Ovary (tissue), 9 donors: Measurements from ENCODE around the gene IGDCC3. TPM values are rescaled to one million over a fixed set of nuclear protein-coding genes. Genes with fewer than 3 reads are reported as not detected.

Experiments used
- DNase-seq, 5 donors: peaks; one replicate each; pipeline ENCODE4 v3.0.0-alpha.2; 2019 to 2020
- H3K27ac ChIP-seq, 2 donors: fragments of 200-600 bp; one replicate each; pipeline versions ENCODE4 v1.5.1 to v1.8.0; 2019 to 2022
- H3K27me3 ChIP-seq: fragments of 200-600 bp; one replicate; pipeline ENCODE4 v1.8.0; 2022
- H3K36me3 ChIP-seq: fragments of 200-600 bp; sonication (generic); one replicate; pipeline ENCODE4 v1.5.1; 2019
- H3K4me1 ChIP-seq: one replicate; pipeline ENCODE4 v1.8.1; 2013; ENCODE audit warnings: mild to moderate bottlenecking, moderate library complexity; ENCODE audit not compliant: insufficient read depth
- H3K4me3 ChIP-seq: fragments of 200-600 bp; sonication (generic); one replicate; pipeline ENCODE4 v1.5.1; 2017
- H3K9me3 ChIP-seq, 2 donors: fragments of 200-600 bp in 1 of 2; sonication (generic) in 1 of 2; one replicate each; pipeline versions ENCODE4 v1.5.1 to v1.8.1; 2013 to 2019; ENCODE audit warnings: mild to moderate bottlenecking in 1 of 2, moderate library complexity in 1 of 2
- EP300 ChIP-seq: sonication (generic); formaldehyde crosslinking; IDR thresholded peaks from one replicate; pipeline ENCODE4 v1.6.1; 2017; ENCODE audit warnings: antibody characterized with exemption
- POLR2A ChIP-seq: fragments of 450-650 bp; IDR thresholded peaks from one replicate; pipeline ENCODE4 v1.6.1; 2017; ENCODE audit warnings: antibody characterized with exemption, mild to moderate bottlenecking, moderate library complexity
- WGBS, 3 donors: extraction: QIAGEN DNeasy Blood & Tissue Kit in 1 of 3; methylation state at CpG; one replicate each; pipeline versions ENCODE4 v1.1.5 to v1.1.7; 2013 to 2017; 5-methylcytosine and 5-hydroxymethylcytosine counted together
- intact Hi-C, 4 donors: fragments of 100-400 bp; cut with DNase I; formaldehyde crosslinking; loops; one replicate each; pipeline versions ENCODE4 v1.11.0 to v1.15.1; 2022 to 2023
- polyA plus RNA-seq, 2 donors: library from polyadenylated mRNA; stranded (reverse); fragments of 200-250 nt in 1 of 2; fragments of 350-450 nt in 1 of 2; fragmentation: Illumina TruSeq in 1 of 2; extraction: RNeasy Lipid Tissue Mini Kit (QIAGEN cat#74804) in 1 of 2; gene quantifications; one replicate each; pipeline ENCODE4 v1.2.3, GENCODE V29; 2013 to 2014
- total RNA-seq, 7 donors: library from RNA; depleted of rRNA in 2 of 7; stranded (reverse); fragments of >200 nt in 2 of 7; fragmentation: NEBNext Ultra II Directional in 3 of 7; extraction: Animal tissue kit (Norgen Biotek cat#: 25700) in 3 of 7; gene quantifications; one replicate each; pipeline versions ENCODE4 v1.1.0 to v1.2.4, GENCODE V29; 2016 to 2023
- TF ChIP-seq, protein P1 (sequence below), 3 donors: fragments of 450-650 bp in 2 of 3; fragments of 200-600 bp in 1 of 3; IDR thresholded peaks; one replicate each; pipeline versions ENCODE4 v1.5.1 to v1.8.0; 2016 to 2022; ENCODE audit warnings: antibody characterized with exemption in 3 of 3, mild to moderate bottlenecking in 1 of 3
- donor health status: DM: no; HTN: no; CAD: no; lungs with moderate emphysema.
- donor health status: DM: no; HTN: no; CAD: no.
- donor health status: Bipolar disorder and iron deficiency.
- donor health status: DM: yes; HTN: yes; CAD: no.
- donor health status: DM: no; HTN: no; CAD: no.
- donor health status: DM: yes; HTN: yes; CAD: no.

Gene IGDCC3
- total and polyA plus RNA-seq, 9 donors = 0.11 to 1.8 (median 0.74) TPM

DNA sequence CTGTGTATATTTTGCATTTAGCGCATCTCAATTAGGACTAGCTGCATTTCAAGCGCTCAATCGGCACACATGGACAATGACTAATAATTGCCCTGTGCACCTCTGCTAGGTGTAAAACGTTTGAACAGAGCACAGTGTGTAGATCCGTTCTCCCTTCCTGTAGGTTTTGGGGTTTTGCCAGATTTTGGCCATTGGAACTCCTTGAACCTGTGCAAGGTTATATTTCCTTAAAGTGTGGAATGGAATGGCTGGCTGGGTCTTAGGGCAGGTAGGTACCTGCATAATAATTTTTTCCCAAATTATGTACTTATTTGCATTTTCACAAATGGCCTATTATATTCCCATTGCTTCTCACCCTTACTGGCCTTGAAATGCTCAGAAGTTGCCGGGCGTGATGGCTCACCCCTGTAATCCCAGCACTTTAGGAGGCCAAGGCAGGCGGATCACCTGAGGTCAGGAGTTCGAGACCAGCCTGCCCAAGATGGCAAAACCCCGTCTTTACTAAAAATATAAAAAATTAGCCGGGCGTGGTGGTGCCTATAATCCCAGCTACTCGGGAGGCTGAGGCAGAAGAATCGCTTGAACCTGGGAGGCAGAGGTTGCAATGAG lies 72.5 kb downstream of the IGDCC3 start:
- no peaks in the 10 kb centered on the region for H3K27me3 ChIP-seq
- no peaks in the 10 kb centered on the region for H3K36me3 ChIP-seq
- intact Hi-C loops = no loop called here
- peak in 1 of 5 donors; percentile 43 for DNase-seq
- peak overlapping the region; percentile 33 to 84 for H3K27ac ChIP-seq
- TF ChIP-seq EP300 (no peak), POLR2A (no peak)
- TF ChIP-seq, protein P1, sequence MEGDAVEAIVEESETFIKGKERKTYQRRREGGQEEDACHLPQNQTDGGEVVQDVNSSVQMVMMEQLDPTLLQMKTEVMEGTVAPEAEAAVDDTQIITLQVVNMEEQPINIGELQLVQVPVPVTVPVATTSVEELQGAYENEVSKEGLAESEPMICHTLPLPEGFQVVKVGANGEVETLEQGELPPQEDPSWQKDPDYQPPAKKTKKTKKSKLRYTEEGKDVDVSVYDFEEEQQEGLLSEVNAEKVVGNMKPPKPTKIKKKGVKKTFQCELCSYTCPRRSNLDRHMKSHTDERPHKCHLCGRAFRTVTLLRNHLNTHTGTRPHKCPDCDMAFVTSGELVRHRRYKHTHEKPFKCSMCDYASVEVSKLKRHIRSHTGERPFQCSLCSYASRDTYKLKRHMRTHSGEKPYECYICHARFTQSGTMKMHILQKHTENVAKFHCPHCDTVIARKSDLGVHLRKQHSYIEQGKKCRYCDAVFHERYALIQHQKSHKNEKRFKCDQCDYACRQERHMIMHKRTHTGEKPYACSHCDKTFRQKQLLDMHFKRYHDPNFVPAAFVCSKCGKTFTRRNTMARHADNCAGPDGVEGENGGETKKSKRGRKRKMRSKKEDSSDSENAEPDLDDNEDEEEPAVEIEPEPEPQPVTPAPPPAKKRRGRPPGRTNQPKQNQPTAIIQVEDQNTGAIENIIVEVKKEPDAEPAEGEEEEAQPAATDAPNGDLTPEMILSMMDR (IDR thresholded peaks at IDR 0.05) = no peak
- H3K4me1 ChIP-seq = peaks cover 1% of the 10 kb centered on the region
- peak overlapping the region; percentile 19 for H3K4me3 ChIP-seq
- 45 to 58% (median 52%) methylated on average over 14 of the region's 14 CpGs for WGBS, 3 donors
- H3K9me3 ChIP-seq = no peaks in the 10 kb centered on the region

DNA sequence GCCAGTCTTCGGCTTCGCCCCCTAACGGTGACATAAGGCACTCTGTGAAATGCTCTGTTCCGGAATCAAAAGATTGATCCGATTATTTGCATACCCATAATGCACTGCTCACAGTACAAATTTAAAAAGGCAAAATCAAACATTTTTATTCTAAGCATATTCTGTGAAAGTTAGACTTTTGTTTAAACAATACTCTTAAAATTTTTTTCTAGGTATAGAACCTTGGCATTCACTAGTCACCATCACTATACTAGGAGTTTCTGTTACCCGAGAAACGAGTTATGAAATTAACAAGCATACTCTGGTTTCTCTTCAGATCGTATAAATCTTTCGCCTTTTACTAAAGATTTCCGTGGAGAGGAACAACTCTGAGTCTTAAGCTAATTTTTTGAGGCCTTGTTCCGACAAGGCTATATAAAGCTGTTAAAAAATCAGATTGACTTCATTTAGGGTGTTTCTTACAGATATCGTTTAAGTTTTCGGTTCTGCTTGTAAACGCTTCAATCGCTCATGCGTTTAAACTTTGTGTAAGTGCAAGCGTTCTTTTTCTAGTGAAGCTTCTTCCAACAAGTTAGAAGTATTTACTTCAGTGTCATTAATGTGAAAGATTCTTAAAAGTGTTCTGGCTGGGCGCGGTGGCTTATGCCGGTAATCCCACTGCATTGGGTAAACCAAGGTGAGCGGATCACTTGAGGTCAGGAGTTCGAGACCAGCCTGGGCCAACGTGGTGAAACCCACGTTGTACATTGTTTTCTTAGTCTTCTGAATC lies 73.2 kb downstream of the IGDCC3 start, which contains the start of gene RNU5B-1:
TSS of gene RNU5B-1 (plus strand) at position 297 of the 769 bp plus-strand sequence.
- intact Hi-C loops = no loop called here
- Histone ChIP-seq H3K9me3 (no peaks in the 10 kb centered on the region), H3K4me3 (peak within 1 kb of the TSS; percentile 48), H3K27ac (peak within 1 kb of the TSS; percentile 33 to 84), H3K27me3 (no peaks in the 10 kb centered on the region), H3K36me3 (no peaks in the 10 kb centered on the region), H3K4me1 (peaks cover 1% of the 10 kb centered on the region)
- TF ChIP-seq POLR2A (peak; percentile 91), EP300 (no peak)
- TF ChIP-seq, protein P1 (IDR thresholded peaks at IDR 0.05) = peak; percentile 87 to 93 (median 87)
- peak; percentile 74 to 84 (median 76) for DNase-seq
- 0 to 1% (median 1%) methylated on average over 24 of the region's 24 CpGs for WGBS, 3 donors

DNA sequence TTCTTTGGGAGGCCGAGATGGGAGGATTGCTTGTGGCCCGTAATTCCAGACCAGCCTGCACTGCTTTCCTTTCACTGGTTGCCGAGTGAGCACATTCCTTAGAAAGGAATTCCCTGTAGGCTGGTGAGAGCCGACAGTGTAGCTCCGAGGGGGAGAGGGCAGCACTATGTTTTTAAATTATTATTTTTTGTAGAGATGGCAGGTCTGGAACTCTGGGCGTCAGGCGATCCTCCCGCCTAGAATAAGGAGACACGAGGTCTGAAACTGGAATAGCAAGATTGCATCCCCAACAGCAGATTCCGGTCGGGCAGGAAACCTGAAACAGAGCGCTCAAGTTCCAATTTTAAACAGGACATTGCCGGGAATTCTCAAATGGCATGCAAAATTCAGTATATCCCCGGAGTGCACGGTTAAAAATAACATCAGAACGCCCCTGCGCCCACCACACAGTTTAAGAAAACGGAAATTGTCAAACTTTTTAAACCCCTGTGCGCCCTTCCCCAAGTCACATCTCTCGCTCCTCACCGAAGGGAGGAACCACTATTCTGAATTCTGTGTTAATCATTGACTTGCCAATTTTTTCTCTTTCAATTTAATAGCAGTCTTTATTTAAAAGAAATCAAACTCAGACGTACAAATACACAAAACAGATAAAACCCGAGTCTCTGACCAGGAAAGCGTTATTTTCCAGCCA lies 74.0 kb downstream of the IGDCC3 start:
- intact Hi-C loops = no loop called here
- H3K36me3 ChIP-seq = no peaks in the 10 kb centered on the region
- no peaks in the 10 kb centered on the region for H3K9me3 ChIP-seq
- peak overlapping the region; percentile 48 for H3K4me3 ChIP-seq
- DNase-seq = peak in 4 of 5 donors; percentile 44 to 55 (median 50)
- WGBS, 3 donors = 0 to 1% (median 0%) methylated on average over 24 of the region's 24 CpGs
- H3K27ac ChIP-seq = peak overlapping the region; percentile 31 to 84
- no peaks in the 10 kb centered on the region for H3K27me3 ChIP-seq
- no peak for TF ChIP-seq EP300
- TF ChIP-seq, protein P1 (IDR thresholded peaks at IDR 0.05) = no peak
- no peak for TF ChIP-seq POLR2A
- peaks cover 1% of the 10 kb centered on the region for H3K4me1 ChIP-seq

DNA sequence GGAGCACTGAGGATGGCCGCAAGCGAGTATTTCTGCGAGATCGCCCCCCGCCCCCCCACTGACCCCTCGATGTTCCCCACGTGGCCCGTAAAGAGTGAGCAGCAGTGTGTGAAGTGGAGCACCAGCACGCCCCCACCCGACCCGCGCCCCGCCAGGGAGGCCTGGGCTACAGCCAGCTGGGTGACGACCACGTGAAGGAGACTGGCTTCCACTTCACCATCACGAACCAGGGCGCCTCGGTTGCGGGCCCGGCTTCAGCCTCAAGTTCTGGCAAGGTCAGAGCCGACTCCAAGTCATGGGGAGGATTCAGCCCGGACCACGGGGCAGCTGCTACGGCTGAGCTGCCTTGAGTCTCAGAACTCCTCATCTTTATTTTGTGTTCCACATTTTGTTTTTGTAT lies 75.7 kb downstream of the IGDCC3 start:
- intact Hi-C loops = no loop called here
- DNase-seq = peak in 4 of 5 donors; percentile 38 to 53 (median 49)
- WGBS, 3 donors = 70 to 79% (median 73%) methylated on average over 23 to 24 of the region's 24 CpGs
- TF ChIP-seq EP300 (no peak), POLR2A (no peak)
- TF ChIP-seq, protein P1 (IDR thresholded peaks at IDR 0.05) = no peak
- Histone ChIP-seq H3K9me3 (no peaks in the 10 kb centered on the region), H3K27me3 (no peaks in the 10 kb centered on the region), H3K27ac (no peak overlapping the region), H3K4me1 (peaks cover 1% of the 10 kb centered on the region), H3K4me3 (no peak overlapping the region), H3K36me3 (no peaks in the 10 kb centered on the region)
